GM23338 (cell line): ENCODE results near the gene RNF223. TPM values are rescaled to one million over a fixed set of nuclear protein-coding genes. Genes with fewer than 3 reads are reported as not detected.

Experiments
- ATAC-seq: fragments of 200-7000 bp; cut with Tn5 transposase; 3 replicates; pipeline ENCODE4 v1.9.1; 2020
- DNase-seq: peaks from one replicate; pipeline ENCODE4 v3.0.0-alpha.2; 2015; ENCODE audit warnings: low spot score
- H2AFZ ChIP-seq: fragments of 200-600 bp; sonication (generic); 2 replicates; pipeline ENCODE4 v1.8.0; 2016; ENCODE audit warnings: antibody characterized with exemption, mild to moderate bottlenecking, moderate library complexity
- H3F3A ChIP-seq: fragments of 200-600 bp; sonication (generic); replicated peaks from 2 replicates; pipeline ENCODE4 v1.8.0; 2017; ENCODE audit warnings: antibody characterized with exemption, mixed run types, low read depth
- H3K27ac ChIP-seq: fragments of 200-600 bp; sonication (generic); 2 replicates; pipeline ENCODE4 v1.6.1; 2016; ENCODE audit warnings: low read depth
- H3K27me3 ChIP-seq: fragments of 200-600 bp; sonication (generic); 2 replicates; pipeline ENCODE4 v1.8.0; 2016; ENCODE audit warnings: mild to moderate bottlenecking, mixed run types, moderate library complexity; ENCODE audit not compliant: insufficient read depth
- H3K36me3 ChIP-seq: fragments of 200-600 bp; sonication (generic); 2 replicates; pipeline ENCODE4 v1.8.0; 2016; ENCODE audit warnings: mild to moderate bottlenecking; ENCODE audit not compliant: insufficient read depth
- H3K4me1 ChIP-seq: fragments of 200-600 bp; sonication (generic); 2 replicates; pipeline ENCODE4 v1.8.0; 2016; ENCODE audit warnings: mild to moderate bottlenecking, moderate library complexity; ENCODE audit not compliant: insufficient read depth
- H3K4me2 ChIP-seq: fragments of 200-600 bp; sonication (generic); 2 replicates; pipeline ENCODE4 v1.7.1; 2017; ENCODE audit warnings: mixed run types
- H3K4me3 ChIP-seq: fragments of 200-600 bp; sonication (generic); 2 replicates; pipeline ENCODE4 v1.6.1; 2016; ENCODE audit warnings: mixed run types
- H3K79me2 ChIP-seq: fragments of 200-600 bp; sonication (generic); replicated peaks from 2 replicates; pipeline ENCODE4 v1.8.0; 2017; ENCODE audit warnings: mild to moderate bottlenecking; ENCODE audit not compliant: insufficient read depth
- H3K9me2 ChIP-seq: fragments of 200-600 bp; sonication (generic); 2 replicates; pipeline ENCODE4 v1.8.0; 2017; ENCODE audit not compliant: insufficient read depth
- H4K20me1 ChIP-seq: fragments of 200-600 bp; sonication (generic); replicated peaks from 2 replicates; pipeline ENCODE4 v1.8.0; 2017; ENCODE audit warnings: mild to moderate bottlenecking; ENCODE audit not compliant: insufficient read depth
- H3K27ac Mint-ChIP-seq: 2 replicates; pipeline ENCODE4 v1.8.0; 2020; ENCODE audit warnings: inconsistent platforms, mild to moderate bottlenecking, moderate library complexity, mixed read lengths
- H3K27me3 Mint-ChIP-seq: 3 replicates; pipeline ENCODE4 v1.8.0; 2022; ENCODE audit warnings: low read depth, mild to moderate bottlenecking, moderate library complexity, mixed read lengths, inconsistent platforms; ENCODE audit not compliant: insufficient read depth, poor library complexity
- H3K36me3 Mint-ChIP-seq: 3 replicates; pipeline ENCODE4 v1.8.0; 2021; ENCODE audit warnings: low read depth, mild to moderate bottlenecking, inconsistent platforms, moderate library complexity, mixed read lengths
- H3K4me1 Mint-ChIP-seq: 3 replicates; pipeline ENCODE4 v1.8.0; 2020; ENCODE audit warnings: mild to moderate bottlenecking, inconsistent platforms, mixed read lengths
- H3K4me3 Mint-ChIP-seq: 3 replicates; pipeline ENCODE4 v1.8.0; 2021; ENCODE audit warnings: moderate library complexity, mild to moderate bottlenecking, inconsistent platforms, mixed read lengths
- H3K9me3 Mint-ChIP-seq: 3 replicates; pipeline ENCODE4 v1.8.0; 2020; ENCODE audit warnings: moderate library complexity, mild to moderate bottlenecking, inconsistent platforms, mixed read lengths
- CREB1 ChIP-seq: fragments of 250-450 bp; sonication (Bioruptor Pico); IDR thresholded peaks from 2 replicates; pipeline ENCODE4 v1.5.0; 2020; ENCODE audit warnings: low read depth, mild to moderate bottlenecking, moderate library complexity
- CTCF ChIP-seq, 2 experiments: fragments of 200-600 bp in 1 of 2; sonication (generic) in 1 of 2; conservative IDR thresholded peaks; 2 replicates each; pipeline versions ENCODE4 v1.5.1 to v1.6.1; 2016 to 2017; ENCODE audit warnings: antibody characterized with exemption in 2 of 2, low read depth in 2 of 2, mild to moderate bottlenecking in 2 of 2, moderate library complexity in 1 of 2
- EZH2 ChIP-seq: fragments of 200-600 bp; sonication (generic); IDR thresholded peaks from one replicate; pipeline ENCODE4 v1.8.0; 2017; ENCODE audit warnings: antibody characterized with exemption, mild to moderate bottlenecking, low read depth; ENCODE audit not compliant: unreplicated experiment
- JUNB ChIP-seq: IDR thresholded peaks from one replicate; pipeline ENCODE4 v1.6.1; 2016; ENCODE audit warnings: antibody characterized with exemption; ENCODE audit not compliant: unreplicated experiment
- NANOG ChIP-seq: IDR thresholded peaks from 2 replicates; pipeline ENCODE4 v1.6.1; 2016; ENCODE audit warnings: antibody characterized with exemption, borderline replicate concordance
- POLR2AphosphoS5 ChIP-seq: IDR thresholded peaks from 2 replicates; pipeline ENCODE4 v1.6.1; 2016; ENCODE audit warnings: antibody characterized with exemption, low read depth
- REST ChIP-seq: IDR thresholded peaks from one replicate; pipeline ENCODE4 v1.6.1; 2018; ENCODE audit warnings: antibody characterized with exemption; ENCODE audit not compliant: unreplicated experiment
- STAT1 ChIP-seq: IDR thresholded peaks from one replicate; pipeline ENCODE4 v1.6.1; 2016; ENCODE audit warnings: antibody characterized with exemption; ENCODE audit not compliant: unreplicated experiment
- ZNF114 ChIP-seq: fragments of 250-450 bp; sonication (Bioruptor Pico); IDR thresholded peaks from 2 replicates; pipeline ENCODE4 v1.5.0; 2020; ENCODE audit warnings: mild to moderate bottlenecking, moderate library complexity
- ZNF331 ChIP-seq: fragments of 250-450 bp; sonication (Bioruptor Pico); IDR thresholded peaks from 2 replicates; pipeline ENCODE4 v1.5.0; 2020; ENCODE audit warnings: low read depth, mild to moderate bottlenecking, moderate library complexity
- ZNF462 ChIP-seq: fragments of 250-450 bp; sonication (Bioruptor Pico); IDR thresholded peaks from 2 replicates; pipeline ENCODE4 v1.5.0; 2020; ENCODE audit warnings: mild to moderate bottlenecking, moderate library complexity
- polyA plus RNA-seq: library from polyadenylated mRNA; unstranded; fragments of >200 nt; fragmentation: Nextera tagmentation; extraction: Ambion mirVana; gene quantifications from 2 replicates; pipeline ENCODE4 v1.2.1, GENCODE V29; 2016
- total RNA-seq: library from RNA; depleted of rRNA; stranded (reverse); fragments of >200 nt; shearing (Covaris generic); gene quantifications from 2 replicates; pipeline ENCODE4 v1.2.3, GENCODE V29; 2014

RNF223 gene
- total and polyA plus RNA-seq, 2 experiments from 2014 or later = not detected

GRCh38 chr1:1052003-1052840 lies 21.9 kb downstream of the RNF223 start:
- Histone ChIP-seq H3K27ac (no peak overlapping the region), H3K79me2 (no peaks in the 10 kb centered on the region), H3K4me1 (no peaks in the 10 kb centered on the region), H4K20me1 (no peaks in the 10 kb centered on the region), H3K9me2 (no peaks in the 10 kb centered on the region), H3K4me2 (no peak overlapping the region), H3K27me3 (no peaks in the 10 kb centered on the region), H3K4me3 (no peak overlapping the region), H3K36me3 (peaks cover 4% of the 10 kb centered on the region; the same call in 1 of the 2 replicates), H3F3A (0 out of 2 replicates have a peak, but pooled peaks cover 13% of the 10 kb centered on the region), H2AFZ (no peak overlapping the region)
- DNase-seq (no peak), ATAC-seq (no peak)
- TF ChIP-seq CREB1 (CRISPR knock-in tag) (no peak), POLR2AphosphoS5 (no peak), ZNF462 (no peak), EZH2 (no peak), ZNF114 (CRISPR knock-in tag) (no peak), ZNF331 (CRISPR knock-in tag) (no peak), NANOG (no peak), JUNB (no peak), CTCF (conservative IDR thresholded peaks at IDR 0.05; ENCODE audit: low read depth in 2 of 2) (no peak), STAT1 (no peak), REST (no peak)
- Mint-ChIP-seq H3K36me3 (peaks cover 22% of the 10 kb centered on the region), H3K4me1 (no peaks in the 10 kb centered on the region), H3K4me3 (no peak overlapping the region), H3K27ac (no peak overlapping the region), H3K9me3 (peaks cover 2% of the 10 kb centered on the region; the same call in 1 of the 3 replicates), H3K27me3 (peaks cover 9% of the 10 kb centered on the region)
